Brain microvascular endothelial cell (primary cell): Measurements from ENCODE around the gene LCT.

Experiments
- DNase-seq: peaks from one replicate; pipeline ENCODE4 v3.0.0-alpha.2; 2020
- H3K27ac ChIP-seq: fragments of 250-450 bp; sonication (Bioruptor Pico); 2 replicates; pipeline ENCODE4 v1.5.1; 2020; ENCODE audit warnings: mild to moderate bottlenecking, moderate library complexity
- H3K27me3 ChIP-seq: fragments of 250-450 bp; sonication (Bioruptor Pico); replicated peaks from 2 replicates; pipeline ENCODE4 v1.5.1; 2020; ENCODE audit warnings: mild to moderate bottlenecking
- H3K36me3 ChIP-seq: fragments of 250-450 bp; sonication (Bioruptor Pico); replicated peaks from 2 replicates; pipeline ENCODE4 v1.5.1; 2020; ENCODE audit warnings: mild to moderate bottlenecking
- H3K4me3 ChIP-seq: 2 replicates; pipeline ENCODE4 v1.5.1; 2011; ENCODE audit warnings: low read depth, mild to moderate bottlenecking, control low read depth, low read length, moderate library complexity
- CTCF ChIP-seq: IDR thresholded peaks from 2 replicates; pipeline ENCODE4 v1.5.1; 2011; ENCODE audit warnings: low read depth, mild to moderate bottlenecking, moderate library complexity, low read length, control low read depth, inconsistent platforms; ENCODE audit errors: missing control alignments
- in situ Hi-C: cut with HindIII; loops from 2 replicates; pipeline ENCODE4 v1.10.0; 2017; ENCODE audit warnings: low sequenced_read_pairs, low pct_ligation_motif_present

Gene LCT

DNA sequence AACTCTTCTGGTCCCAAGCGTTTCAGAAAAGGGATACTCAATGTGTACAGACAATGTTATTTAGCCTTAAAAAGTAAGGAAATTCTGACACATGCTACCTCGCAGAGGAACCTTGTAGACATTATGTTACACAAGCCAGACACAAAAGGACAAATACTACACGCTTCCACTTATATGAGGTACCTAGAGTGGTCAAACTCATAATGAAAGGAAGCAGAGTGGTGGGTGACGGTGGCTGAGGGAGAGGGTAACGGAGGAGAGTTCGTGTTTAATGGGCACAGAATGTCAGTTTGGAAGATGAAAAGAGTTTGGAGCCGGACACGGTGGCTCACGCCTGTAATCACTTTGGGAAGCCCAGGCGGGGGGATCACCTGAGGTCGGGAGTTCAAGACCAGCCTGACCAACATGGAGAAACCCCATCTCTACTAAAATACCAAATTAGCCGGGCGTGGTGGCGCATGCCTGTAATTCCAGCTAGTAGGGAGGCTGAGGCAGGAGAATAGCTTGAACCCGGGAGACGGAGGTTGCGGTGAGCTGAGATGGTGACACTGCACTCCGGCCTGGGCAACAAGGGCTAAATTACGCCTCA lies 37.9 kb upstream of the LCT start:
- Histone ChIP-seq H3K36me3 (peaks cover 6% of the 10 kb centered on the region), H3K27me3 (no peaks in the 10 kb centered on the region), H3K4me3 (peak overlapping the region; percentile 75), H3K27ac (no peak overlapping the region)
- in situ Hi-C loops = no loop called here
- DNase-seq = no peak
- no peak for TF ChIP-seq CTCF

- in situ Hi-C loops = no loop called here
- Histone ChIP-seq H3K36me3 (peaks cover 20% of the 10 kb centered on the region), H3K27me3 (no peaks in the 10 kb centered on the region), H3K4me3 (no peak overlapping the region), H3K27ac (no peak overlapping the region)
- DNase-seq = no peak
- TF ChIP-seq CTCF = no peak
These were observed 33.6 kb upstream of the LCT start for GRCh38 chr2:135870571-135870970.

DNA sequence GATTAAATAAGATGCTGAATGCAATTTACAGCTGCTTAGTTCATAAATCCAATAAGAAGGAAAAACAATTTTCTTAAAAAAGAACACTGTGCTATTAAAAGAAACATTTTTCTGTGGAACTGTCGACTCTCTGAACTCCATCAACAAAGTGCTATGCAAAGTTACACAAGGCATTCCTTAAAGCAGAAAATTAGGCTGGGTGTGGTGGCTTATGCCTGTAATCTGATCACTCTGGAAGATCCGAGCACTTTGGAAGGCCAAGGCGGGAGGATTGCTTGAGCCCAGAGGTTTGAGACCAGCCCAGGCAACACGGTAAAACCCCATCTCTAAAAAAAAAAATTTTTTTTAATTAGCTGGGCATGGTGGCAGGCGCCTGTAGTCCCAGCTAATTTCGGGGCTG lies 26.2 kb upstream of the LCT start:
- in situ Hi-C loops = no loop called here
- no peak for TF ChIP-seq CTCF
- Histone ChIP-seq H3K36me3 (peaks cover 21% of the 10 kb centered on the region), H3K4me3 (no peak overlapping the region), H3K27me3 (no peaks in the 10 kb centered on the region), H3K27ac (no peak overlapping the region)
- DNase-seq = no peak

- Histone ChIP-seq H3K36me3 (peaks cover 18% of the 10 kb centered on the region), H3K27ac (no peak overlapping the region), H3K4me3 (no peak overlapping the region), H3K27me3 (no peaks in the 10 kb centered on the region)
- TF ChIP-seq CTCF = no peak
- DNase-seq = no peak
- in situ Hi-C loops = no loop called here
These were observed 25.7 kb upstream of the LCT start for GRCh38 chr2:135862718-135863117.

DNA sequence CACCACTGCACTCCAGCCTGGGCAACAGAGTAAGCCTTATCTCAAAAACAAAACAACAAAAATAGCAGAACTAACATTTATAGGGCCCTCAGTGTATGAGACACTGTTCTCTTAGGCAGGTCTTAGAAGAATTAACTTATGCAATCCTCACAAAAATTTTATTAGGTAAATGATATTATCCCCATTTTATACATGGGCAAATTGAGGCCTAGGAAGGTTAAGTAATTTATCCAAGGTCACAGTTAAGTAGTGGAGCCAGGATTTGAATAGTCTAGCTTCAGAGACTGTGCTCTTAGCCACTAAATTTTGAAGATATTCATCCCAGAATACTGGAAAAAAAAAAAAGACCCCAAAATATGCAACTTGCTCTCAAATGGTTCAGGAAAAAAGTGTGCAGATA lies 16.4 kb upstream of the LCT start:
- peaks cover 13% of the 10 kb centered on the region for H3K36me3 ChIP-seq
- DNase-seq = no peak
- no peaks in the 10 kb centered on the region for H3K27me3 ChIP-seq
- TF ChIP-seq CTCF = no peak
- in situ Hi-C loops = no loop called here
- H3K27ac ChIP-seq = no peak overlapping the region
- H3K4me3 ChIP-seq = no peak overlapping the region

- H3K36me3 ChIP-seq = peaks cover 9% of the 10 kb centered on the region
These were observed 14.9 kb upstream of the LCT start for GRCh38 chr2:135851858-135852257.

More at GRCh38 chr2:135851858-135852257, 14.9 kb upstream of the LCT start:
- no peak for DNase-seq
- TF ChIP-seq CTCF = no peak
- Histone ChIP-seq H3K27ac (no peak overlapping the region), H3K27me3 (no peaks in the 10 kb centered on the region), H3K4me3 (no peak overlapping the region)
- in situ Hi-C loops = no loop called here
